Skin of body (tissue), 2 donors: ENCODE measurements around the gene CACNA2D1. TPM values are rescaled to one million over a fixed set of nuclear protein-coding genes. Genes with fewer than 3 reads are reported as not detected.
"Not testable (repeated sequence)": the region's sequence is repeated elsewhere in the genome, so short reads cannot be mapped to it uniquely, and the experiment has no call there.

Experiments used
- DNase-seq: peaks from one replicate; lab custom pipeline; 2025; lab: John Stamatoyannopoulos, UW
- total RNA-seq: library from RNA; depleted of rRNA; stranded (reverse); fragments of >200 nt; gene quantifications from one replicate; pipeline ENCODE4 v1.2.3, GENCODE V29; 2014

The CACNA2D1 gene
- total RNA-seq, 1 donor from 2014 or later: 54.4 TPM

DNA sequence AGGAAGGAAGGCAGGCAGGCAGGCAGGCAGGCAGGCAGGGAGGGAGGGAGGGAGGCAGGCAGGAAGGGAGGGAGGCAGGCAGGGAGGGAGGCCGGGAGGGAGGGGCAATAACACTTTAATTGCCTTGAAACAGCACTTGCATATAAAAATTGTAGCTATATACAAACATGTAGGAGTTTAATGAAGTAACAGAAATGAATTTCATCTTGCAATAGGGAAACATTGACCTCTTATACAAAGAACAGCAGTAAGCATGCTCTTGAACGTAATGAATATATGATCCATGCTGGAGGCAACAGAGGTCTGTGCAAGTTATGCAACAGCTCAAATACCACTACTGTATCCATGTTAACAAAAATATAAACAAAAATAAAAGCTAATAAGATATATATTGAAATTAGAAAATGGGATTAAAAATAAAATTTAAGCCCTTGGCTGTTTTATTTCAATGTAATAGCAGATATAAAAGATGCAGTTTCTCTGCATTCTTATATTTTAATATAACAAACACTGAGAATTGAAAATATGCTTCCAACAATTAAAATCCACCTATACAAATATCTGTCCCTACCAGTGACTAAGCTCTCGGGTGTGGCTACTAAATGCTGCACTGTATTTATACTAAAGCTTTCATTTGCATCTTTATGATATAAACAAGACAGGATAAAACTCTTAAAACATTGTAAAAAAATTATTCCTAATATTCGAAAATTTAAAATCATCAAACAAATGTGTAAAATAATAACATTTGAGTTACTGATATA is 50.3 kb downstream of the CACNA2D1 start:
- DNase-seq: no peak

DNA sequence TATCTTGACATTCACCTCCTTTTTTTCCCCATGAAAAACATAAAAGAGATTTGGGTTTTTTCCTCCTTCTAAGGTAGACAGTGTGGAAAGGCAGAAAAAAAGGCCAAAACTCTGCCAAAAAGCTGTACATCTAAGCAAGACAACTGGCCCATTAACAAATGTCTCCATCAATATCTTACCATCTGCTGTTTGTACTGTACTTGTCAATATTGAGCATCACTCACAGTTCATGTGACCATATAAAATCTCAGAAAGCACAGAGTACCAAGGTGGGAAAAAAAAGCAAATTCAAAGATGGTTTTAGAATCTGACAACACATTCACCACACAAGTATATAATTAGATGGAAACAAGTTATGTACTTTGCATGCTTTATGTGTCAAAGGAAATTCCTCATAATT is 52.6 kb downstream of the CACNA2D1 start:
- DNase-seq: no peak

DNA sequence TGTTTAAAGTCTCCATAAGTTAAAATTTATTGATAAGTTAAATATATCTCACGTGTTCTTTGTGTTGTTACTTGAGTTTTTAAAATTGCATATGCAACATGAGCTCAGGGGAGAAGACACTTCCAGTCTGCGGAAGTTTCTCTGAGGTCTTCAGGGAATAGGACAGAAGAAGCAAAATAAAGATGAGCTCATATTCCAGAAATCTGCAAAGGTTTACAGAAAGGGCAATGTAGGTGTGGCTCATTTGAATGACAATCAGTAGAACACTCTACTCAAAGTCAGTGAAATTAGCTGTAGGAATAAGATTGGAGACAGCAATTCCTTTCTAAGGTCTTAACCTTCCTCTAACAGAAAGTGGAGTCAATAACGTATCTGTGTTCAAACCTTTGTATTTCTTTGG is 53.7 kb downstream of the CACNA2D1 start:
- no peak for DNase-seq

DNA sequence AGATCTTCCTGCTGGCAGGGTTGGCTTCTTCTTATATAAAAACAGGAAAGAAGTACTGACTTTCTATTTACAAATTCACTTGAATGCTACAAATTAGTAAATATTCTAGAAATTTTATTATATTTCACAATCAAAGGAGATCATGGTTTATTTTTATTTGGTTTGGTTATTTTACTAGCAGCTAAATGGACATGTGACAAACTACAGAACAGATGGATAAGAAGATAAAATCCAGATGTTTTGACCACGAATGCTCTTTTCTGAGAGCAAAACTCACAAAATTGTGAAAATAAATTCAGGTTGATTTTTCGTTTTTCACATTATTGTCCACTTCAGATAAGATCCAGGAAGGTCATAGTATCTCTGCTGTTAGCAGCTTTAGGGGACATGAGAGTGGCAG is 55.4 kb downstream of the CACNA2D1 start:
- DNase-seq: no peak

DNA sequence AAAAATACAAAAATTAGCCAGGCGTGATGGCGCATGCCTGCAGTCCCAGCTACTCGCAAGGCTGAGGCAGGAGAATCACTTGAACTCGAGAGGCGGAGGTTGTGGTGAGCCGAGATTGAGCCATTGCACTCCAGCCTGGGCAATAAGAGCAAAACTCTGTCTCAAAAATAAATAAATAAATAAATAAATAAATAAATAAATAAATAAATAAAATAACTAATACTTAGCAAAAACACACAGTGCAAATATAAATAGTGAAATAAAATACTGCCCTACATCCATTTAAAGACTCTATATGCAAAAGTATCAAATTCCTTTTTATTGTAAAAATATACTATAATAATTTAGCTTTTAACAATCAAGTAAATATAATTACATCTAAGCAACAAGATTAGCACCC is 57.0 kb downstream of the CACNA2D1 start:
- DNase-seq: not testable (repeated sequence)

DNA sequence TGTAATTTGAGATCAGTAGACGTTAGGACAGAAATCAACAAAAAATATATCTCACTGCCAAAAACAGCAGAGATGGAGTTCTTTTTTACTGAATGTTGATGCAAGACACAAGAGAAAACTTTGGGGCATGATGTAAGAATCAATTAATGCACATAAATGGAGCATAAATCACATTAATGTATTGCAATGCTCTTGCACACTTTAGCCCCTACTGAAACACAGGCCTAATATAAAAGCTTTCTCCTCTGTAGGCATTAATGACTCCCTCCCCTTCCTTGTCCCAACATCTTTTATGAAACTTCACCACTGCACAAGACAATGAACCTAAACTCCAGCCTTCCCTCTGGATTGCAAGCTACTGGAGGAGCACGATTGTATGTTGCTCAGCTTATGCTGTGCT is 58.8 kb downstream of the CACNA2D1 start:
- DNase-seq: no peak

DNA sequence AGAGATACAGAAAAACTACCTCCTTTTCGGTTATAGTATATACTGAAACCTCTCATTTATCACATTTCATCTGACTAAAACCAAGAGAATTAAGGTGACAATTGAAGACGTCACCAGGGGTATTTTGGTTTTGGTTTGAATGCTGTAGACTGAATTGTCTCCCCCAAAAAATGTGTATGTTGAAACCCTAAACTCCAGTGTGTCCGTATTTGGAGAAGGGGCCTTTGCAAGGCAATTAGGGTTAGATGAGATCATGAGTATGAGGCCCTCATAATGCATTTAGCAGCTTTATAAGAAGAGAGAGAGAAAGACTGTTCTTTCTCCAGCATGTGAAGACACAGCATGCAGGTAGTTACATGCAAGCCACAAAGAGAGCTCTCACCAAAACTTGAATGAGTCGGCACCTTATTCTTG is 59.5 kb downstream of the CACNA2D1 start:
- no peak for DNase-seq

DNA sequence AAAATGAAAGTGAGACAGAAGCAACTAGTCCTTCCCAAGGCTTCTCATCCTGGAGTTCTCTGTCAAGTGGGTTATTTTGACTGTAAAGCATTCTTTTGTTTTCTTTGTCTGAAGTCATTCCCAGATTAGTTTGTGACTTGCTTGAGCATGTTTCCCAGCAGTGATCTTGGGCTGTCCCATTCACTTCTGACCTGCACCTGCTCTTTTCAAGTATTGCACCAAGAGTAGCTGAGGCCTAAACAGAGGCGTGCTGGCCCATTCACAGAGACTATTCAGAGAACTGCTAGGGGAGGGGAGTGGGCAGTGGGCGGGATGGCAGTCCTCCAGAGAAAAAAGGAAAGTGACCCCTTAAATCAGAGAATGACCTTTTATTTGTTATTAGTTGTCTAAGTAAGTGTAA is 61.3 kb downstream of the CACNA2D1 start:
- no peak for DNase-seq

DNA sequence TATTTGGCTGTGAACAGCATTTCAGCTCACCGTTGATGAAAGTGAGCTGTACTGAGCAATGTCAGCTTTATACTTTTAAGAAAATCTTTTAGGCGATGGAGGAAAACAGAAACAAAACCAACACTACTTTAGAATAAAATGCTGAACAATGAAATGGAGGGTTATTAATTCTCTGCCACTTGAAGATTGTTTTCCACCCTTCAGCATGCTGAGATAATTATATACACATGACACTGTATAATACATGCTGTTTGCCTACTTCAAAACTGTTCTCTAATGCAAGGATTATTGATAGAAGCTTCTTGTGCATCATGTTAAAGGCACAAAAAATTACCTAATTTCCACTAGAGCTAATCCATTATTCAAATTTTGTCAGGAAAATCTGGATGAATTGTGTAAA is 66.8 kb downstream of the CACNA2D1 start:
- DNase-seq: no peak

DNA sequence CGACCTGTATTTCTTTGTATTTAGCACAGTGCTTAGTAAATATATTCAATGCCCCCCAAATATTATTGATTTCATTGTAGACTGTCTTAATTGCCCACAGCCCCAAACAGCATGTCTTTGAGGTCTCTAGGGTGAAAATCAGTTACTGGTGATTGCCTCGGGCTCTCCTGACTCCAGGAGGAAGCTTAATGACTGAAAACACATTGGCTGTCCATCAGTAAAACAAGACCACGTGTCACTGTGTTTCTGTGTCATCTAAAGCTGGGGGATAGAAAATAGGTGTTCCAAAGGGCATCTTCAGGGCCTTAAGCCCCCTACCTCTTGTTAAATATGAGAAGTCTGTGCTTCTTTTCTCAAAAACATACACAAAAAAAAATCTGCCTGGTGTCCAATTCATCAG is 67.9 kb downstream of the CACNA2D1 start:
- no peak for DNase-seq

DNA sequence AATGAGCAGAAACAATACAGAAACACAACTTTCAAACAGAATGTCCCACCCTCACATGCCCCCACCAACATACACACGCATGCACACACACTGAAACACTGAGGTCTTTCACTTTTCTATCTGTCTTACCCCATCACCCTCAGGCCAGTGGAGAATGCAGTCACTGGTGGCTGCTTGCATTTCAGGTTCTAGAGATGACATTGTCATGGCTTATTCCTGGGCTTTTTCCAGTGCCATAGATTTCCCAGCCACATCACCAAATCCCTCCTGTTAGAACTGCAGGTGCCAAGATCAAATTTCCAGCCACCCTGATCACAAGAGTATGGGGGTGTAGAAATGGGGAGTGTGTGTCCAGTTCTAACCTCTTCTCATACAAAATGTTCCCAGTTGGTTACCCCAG is 68.4 kb downstream of the CACNA2D1 start:
- DNase-seq: no peak

DNA sequence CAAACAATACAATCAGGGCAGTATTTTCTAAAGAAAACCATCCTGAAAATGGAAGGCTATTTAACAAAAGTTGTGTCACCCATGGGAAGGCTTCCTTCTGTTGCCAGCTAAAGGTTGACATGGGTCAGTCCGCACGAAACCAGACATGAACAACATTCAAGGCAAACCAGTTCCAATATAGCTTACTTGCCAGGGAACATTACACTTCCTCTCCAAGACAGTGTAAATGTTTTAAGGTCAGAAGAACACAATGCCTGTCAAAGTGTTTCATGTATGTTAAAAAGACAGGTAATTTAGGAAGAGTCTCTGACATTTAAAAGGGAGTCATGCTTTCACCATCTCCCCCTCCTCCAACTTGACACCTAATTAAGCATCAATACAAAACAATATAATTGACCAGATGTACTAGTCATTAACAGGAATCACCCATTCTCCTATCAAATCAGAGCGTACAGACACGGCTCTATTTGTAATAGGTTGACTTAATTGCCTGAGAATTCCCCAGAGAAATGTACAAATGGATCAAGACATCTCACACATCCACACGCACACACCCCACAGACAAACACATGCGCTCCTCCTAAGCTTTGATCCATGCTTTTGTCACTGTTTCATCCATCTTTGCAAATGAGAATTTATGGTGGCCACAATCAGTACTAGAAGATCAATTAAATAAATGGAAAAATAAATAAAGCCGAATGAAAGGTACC is 69.5 kb downstream of the CACNA2D1 start:
- DNase-seq: no peak

DNA sequence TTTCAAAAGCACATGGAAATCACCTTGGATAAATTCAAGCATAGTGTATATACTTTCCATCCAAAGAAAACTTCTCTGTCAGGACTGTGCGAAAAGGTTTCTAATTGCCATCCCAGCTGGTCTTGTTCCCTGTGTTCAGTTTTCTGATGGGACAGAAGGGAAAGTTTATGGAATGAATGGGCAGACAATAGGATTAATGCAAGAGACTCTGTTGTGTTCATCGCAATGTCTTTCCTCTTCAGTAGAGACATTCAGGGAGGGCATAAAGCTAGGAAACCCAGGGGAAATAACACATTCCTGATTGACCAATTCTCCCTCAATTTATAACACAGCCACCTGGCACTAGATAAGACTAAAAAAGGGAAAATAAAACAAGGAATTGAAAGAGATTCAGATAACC is 78.9 kb downstream of the CACNA2D1 start:
- DNase-seq: no peak

DNA sequence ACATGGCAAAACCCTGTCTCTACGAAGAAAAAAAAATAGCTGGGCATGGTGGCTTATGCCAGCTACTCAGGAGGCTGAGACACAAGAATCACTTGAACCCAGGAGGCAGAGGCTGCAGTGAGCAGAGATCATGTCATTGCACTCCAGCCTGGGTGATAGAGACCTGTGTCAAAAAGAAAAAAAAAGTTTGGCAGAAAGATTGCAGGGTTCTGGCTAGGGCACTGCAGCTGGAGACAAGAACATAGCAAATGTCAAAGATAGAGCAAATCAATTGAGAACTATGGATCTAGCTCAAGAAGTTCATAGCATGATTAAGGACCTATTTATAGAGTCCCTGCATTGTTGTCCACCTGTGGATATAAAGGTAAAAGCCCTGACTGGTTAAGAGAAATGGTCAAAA is 79.5 kb downstream of the CACNA2D1 start:
- no peak for DNase-seq

DNA sequence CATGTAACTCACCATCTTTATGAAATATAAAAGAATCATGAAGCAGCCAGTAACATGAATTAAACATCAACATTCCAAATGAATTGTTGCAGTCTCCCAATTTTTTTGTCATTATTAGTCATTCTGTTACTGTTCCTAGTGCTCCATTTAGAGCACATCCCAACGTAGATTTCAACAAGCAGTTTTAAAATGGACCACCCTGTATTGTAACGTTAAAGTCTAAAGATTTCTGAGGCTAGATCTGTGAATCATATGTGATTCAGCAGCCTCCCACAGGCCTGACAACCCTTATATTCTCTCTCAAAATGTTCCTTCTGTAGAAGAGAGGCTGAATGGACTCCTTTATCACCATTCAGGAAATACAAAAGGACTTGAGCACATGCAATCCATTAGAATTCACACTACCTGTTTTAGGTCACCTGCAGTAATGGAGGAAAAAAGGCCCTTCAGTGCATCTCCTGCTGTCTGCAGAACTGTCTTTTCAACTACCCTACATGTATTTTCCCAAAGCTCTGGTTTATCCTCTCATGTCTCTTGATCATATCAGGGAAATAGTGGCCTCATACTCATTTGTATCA is 81.4 kb downstream of the CACNA2D1 start:
- DNase-seq: no peak

DNA sequence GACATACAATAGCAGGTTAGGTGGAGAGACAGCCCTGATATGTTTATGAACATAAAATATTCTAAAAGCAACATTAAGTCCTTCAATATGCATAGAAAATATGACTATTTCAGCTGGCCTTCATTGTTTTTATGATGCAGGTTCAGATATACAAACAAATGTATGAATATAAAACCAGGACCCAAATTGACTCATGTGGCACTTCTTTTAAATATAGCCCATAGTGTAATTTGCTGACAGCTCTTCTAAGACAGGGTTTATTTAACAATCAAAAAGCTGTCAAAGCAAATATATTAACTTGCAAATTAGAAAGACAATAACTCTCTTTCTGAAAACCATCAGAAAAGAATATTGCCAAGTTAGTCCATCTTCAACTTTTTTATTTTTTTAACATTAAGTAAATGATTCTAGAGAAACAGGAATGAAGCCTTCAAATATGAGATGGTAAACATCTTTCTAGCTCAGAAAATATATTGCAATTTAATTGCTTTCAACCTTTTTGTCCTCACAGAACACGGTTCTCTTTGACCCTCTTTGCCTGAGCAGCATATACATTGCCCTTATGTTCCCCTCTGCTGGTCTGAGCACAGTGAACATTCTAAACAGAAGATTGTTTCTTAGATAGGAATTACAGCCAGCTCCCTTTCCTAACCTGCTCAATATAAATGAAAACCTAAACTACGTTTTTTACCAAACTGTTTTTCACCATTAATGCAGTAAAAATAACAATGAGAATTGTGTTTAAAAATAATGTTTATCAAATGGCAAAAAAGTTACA is 82.8 kb downstream of the CACNA2D1 start:
- DNase-seq: no peak

DNA sequence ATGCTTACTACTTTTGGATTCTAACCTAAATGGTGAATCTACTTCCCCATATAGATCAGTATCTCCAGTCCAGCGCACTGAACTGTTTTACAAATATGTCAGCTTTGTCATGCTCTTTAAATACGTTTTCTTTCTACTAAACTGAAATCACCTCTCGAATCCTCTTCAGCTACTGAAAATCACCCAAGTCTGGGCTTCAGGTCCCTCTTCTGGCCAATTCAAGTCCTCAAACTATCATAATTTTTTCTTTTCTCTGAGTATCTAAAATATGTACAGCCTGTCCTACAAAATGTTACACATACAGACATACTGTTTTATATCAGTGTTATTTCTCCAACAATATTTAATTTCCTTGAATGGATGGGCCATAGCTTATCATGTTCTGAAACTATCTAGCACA is 84.2 kb downstream of the CACNA2D1 start:
- DNase-seq: no peak

DNA sequence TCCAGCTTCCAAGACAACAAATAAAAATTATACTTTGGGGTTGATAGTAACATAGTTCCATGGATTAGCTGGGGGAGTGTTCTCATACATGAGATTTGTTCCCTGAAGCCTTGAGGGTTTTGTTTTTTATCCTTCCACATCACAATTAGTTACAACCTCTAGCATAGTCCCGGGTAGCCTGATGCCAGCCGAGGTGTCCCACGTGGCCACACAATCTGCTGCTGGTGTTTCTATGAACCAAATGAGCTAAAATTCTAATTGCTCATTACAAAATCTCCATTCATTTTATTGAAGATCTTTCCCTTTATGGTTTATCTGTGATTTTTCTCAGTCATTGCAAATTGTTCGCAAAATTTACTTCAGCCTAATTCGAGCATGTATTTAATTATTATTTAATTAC is 84.7 kb downstream of the CACNA2D1 start:
- DNase-seq: no peak

DNA sequence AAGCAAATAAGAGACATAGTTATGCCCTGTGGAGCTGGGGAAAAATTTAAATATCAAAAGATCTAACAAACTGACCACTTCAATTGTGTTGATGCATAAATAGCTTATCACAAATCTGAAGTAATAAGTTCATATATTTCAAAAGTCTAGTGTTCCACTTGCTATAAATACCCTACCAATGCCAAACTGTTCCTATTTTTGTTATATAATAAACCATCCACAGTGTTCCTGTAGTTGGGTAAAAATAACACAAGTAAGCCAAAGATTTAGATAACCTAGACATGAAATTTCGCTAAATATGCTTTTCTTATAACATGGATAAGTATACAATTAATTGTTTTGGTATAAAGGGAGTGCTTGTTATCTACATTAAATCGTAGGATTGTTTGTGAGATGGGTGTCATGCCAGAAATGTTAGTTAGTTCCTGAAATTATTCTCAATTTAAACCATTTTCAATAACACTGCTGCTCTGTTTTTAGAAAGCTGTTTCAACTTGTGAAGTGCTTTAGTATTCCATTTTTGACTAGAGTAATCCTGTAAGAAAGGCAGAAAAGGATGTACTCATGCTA is 85.5 kb downstream of the CACNA2D1 start:
- DNase-seq: no peak

DNA sequence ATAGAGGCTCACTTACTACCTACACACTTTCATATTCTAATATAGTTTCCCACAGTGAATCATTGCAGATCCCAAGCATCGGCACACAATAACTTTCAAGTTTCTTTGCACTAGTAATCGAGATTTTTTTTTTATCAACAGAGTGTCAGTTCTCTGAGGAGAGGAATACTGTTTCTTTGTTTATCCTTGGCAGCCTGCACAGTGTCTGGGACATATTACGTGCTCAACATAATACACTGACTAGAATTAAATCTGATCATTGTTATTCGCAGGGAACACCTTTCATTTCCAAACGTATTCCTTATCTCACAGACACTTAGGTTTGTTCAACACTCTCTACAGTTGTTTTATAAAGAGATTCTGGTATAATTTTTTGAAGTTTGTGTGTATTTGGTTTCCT is 95.3 kb downstream of the CACNA2D1 start:
- DNase-seq: no peak

DNA sequence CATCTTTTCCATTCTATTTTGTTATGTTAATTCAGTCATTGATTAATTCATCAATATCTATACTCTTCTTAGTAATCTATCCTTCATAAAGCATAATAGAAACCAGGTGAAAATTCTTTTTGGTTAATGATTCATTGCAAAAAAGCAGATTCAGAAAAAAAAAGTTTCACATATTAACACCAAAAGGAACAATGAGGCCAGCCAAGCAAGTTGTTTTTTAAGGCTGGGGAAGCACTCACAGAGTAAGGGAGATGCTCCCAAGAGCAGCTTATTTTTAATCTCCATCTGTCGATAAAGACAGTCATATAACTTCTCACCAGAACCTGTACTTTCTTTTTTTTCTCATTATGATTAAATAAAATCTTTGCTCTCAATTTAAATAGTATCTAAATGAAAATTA is 95.8 kb downstream of the CACNA2D1 start:
- no peak for DNase-seq

DNA sequence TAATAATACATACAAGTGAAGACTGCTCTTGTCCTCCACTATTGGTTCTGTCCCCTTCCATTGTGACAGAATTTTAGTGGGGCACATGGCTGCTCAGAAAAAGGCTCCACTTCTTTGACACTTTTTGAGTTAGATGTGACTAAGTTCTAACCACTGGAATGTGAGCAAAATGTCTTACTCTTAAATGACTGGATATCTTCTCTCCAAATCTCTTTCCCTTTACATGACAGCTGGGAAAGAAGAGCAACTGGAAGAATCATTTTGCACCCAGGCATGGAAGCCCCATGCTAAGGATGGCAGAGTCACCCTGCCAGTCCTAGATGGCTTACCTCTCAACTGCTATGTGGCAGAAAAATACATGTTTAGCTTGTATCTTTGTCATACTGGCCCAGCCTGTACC is 97.7 kb downstream of the CACNA2D1 start:
- no peak for DNase-seq
